B cell (primary cell): ENCODE data around the gene SRC. TPM values are rescaled to one million over a fixed set of nuclear protein-coding genes. Genes with fewer than 3 reads are reported as not detected.

ENCODE experiments used
- ATAC-seq: fragments of 200-7000 bp; cut with Tn5 transposase; one replicate; pipeline ENCODE4 v1.10.0; 2021; ENCODE audit warnings: low read depth, mild to moderate bottlenecking, moderate number of reproducible peaks, moderate library complexity
- CTCF ChIA-PET: fragments of 350-600 bp; sonication (Branson Sonifier 250); formaldehyde crosslinking; loops from one replicate; lab custom pipeline; 2021; ENCODE audit warnings: antibody characterized with exemption, inconsistent platforms; lab: Charles Lee
- POLR2A ChIA-PET: fragments of 350-600 bp; sonication (Branson Sonifier 250); formaldehyde crosslinking; loops from one replicate; lab custom pipeline; 2021; ENCODE audit warnings: antibody characterized with exemption; lab: Charles Lee
- DNase-seq: peaks from one replicate; pipeline ENCODE4 v3.0.0; 2013
- H2AFZ ChIP-seq: 2 replicates; pipeline ENCODE4 v1.6.1; 2012; ENCODE audit warnings: mild to moderate bottlenecking, low read depth, low read length; ENCODE audit not compliant: insufficient read depth, poor library complexity, severe bottlenecking
- H3K27ac ChIP-seq, 2 donors: 1 replicate in 1 of 2; 2 replicates in 1 of 2; pipeline ENCODE4 v1.5.1; 2012 to 2013; ENCODE audit warnings: low read length in 2 of 2, mild to moderate bottlenecking in 2 of 2, moderate library complexity in 1 of 2
- H3K27me3 ChIP-seq, 4 experiments: fragments of 200-600 bp in 1 of 4; sonication (generic) in 1 of 4; replicated peaks in 1 of 4; 1 replicate in 2 of 4; 2 replicates in 2 of 4; pipeline versions ENCODE4 v1.6.1 to v1.7.0; 2013 to 2016; ENCODE audit warnings: low read length in 3 of 4, mild to moderate bottlenecking in 2 of 4, mixed read lengths in 1 of 4, moderate library complexity in 1 of 4; ENCODE audit not compliant: insufficient read depth in 4 of 4, control insufficient read depth in 3 of 4; ENCODE audit errors: control extremely low read depth in 1 of 4
- H3K36me3 ChIP-seq, 2 experiments: replicated peaks in 1 of 2; 1 replicate in 1 of 2; 2 replicates in 1 of 2; pipeline versions ENCODE4 v1.6.1 to v1.7.1; 2013; ENCODE audit warnings: low read length in 1 of 2; ENCODE audit not compliant: insufficient read depth in 2 of 2, control insufficient read depth in 1 of 2; ENCODE audit errors: control extremely low read depth in 1 of 2, extremely low read depth in 1 of 2
- H3K4me1 ChIP-seq, 2 donors: fragments of 200-600 bp in 1 of 2; sonication (generic) in 1 of 2; 1 replicate in 1 of 2; 2 replicates in 1 of 2; pipeline versions ENCODE4 v1.5.1 to v1.6.1; 2013 to 2017; ENCODE audit warnings: low read length in 2 of 2; ENCODE audit not compliant: control insufficient read depth in 2 of 2, insufficient read depth in 2 of 2
- H3K4me2 ChIP-seq: replicated peaks from 2 replicates; pipeline ENCODE3; 2012; ENCODE audit warnings: mild to moderate bottlenecking, low read depth, low read length; ENCODE audit not compliant: poor library complexity, severe bottlenecking
- H3K4me3 ChIP-seq, 5 experiments: fragments of 200-600 bp in 1 of 5; sonication (generic) in 1 of 5; 1 replicate in 3 of 5; 2 replicates in 2 of 5; pipeline versions ENCODE4 v1.5.1 to v1.7.0; 2011 to 2016; ENCODE audit warnings: low read length in 4 of 5, mild to moderate bottlenecking in 4 of 5, low read depth in 2 of 5, control low read depth in 1 of 5, moderate library complexity in 1 of 5; ENCODE audit not compliant: insufficient read depth in 1 of 5; ENCODE audit errors: control extremely low read depth in 1 of 5, extremely low read depth in 1 of 5
- H3K79me2 ChIP-seq: fragments of 200-600 bp; sonication (generic); one replicate; pipeline ENCODE4 v1.6.0; 2016; ENCODE audit warnings: low read length; ENCODE audit not compliant: control insufficient read depth, insufficient read depth
- H3K9ac ChIP-seq: fragments of 200-600 bp; sonication (generic); 2 replicates; pipeline ENCODE4 v1.6.1; 2017; ENCODE audit warnings: mild to moderate bottlenecking, low read length, moderate library complexity
- H3K9me3 ChIP-seq, 3 donors: one replicate each; pipeline versions ENCODE4 v1.6.1 to v1.7.1; 2013; ENCODE audit warnings: low read length in 2 of 3; ENCODE audit not compliant: control insufficient read depth in 2 of 3, insufficient read depth in 1 of 3; ENCODE audit errors: control extremely low read depth in 1 of 3
- H4K20me1 ChIP-seq: 2 replicates; pipeline ENCODE4 v1.6.0; 2012; ENCODE audit warnings: mild to moderate bottlenecking, low read length; ENCODE audit not compliant: insufficient read depth, control insufficient read depth, poor library complexity, severe bottlenecking
- H3K27ac Mint-ChIP-seq: one replicate; pipeline ENCODE4 v1.8.0; 2021; ENCODE audit warnings: mixed read lengths
- H3K27me3 Mint-ChIP-seq: one replicate; pipeline ENCODE4 v1.8.0; 2021; ENCODE audit warnings: mixed read lengths
- H3K4me1 Mint-ChIP-seq: one replicate; pipeline ENCODE4 v1.8.0; 2021; ENCODE audit warnings: mixed read lengths
- H3K4me3 Mint-ChIP-seq: one replicate; pipeline ENCODE4 v1.8.0; 2021; ENCODE audit warnings: mixed read lengths
- H3K9me3 Mint-ChIP-seq: one replicate; pipeline ENCODE4 v1.8.0; 2022; ENCODE audit warnings: mixed read lengths; ENCODE audit not compliant: insufficient read depth
- CTCF ChIP-seq: fragments of 200-600 bp; IDR thresholded peaks from one replicate; pipeline ENCODE4 v1.8.0; 2022; ENCODE audit warnings: antibody characterized with exemption, mild to moderate bottlenecking
- EZH2 ChIP-seq: IDR thresholded peaks from 2 replicates; pipeline ENCODE4 v1.6.1; 2012; ENCODE audit warnings: borderline replicate concordance, low read depth, mild to moderate bottlenecking, moderate library complexity, low read length; ENCODE audit not compliant: insufficient read depth, poor library complexity, severe bottlenecking
- WGBS: methylation state at CpG from one replicate; pipeline ENCODE4 v1.1.5; 2013; ENCODE audit warnings: missing lambda C conversion rate; ENCODE audit not compliant: insufficient coverage; 5-methylcytosine and 5-hydroxymethylcytosine counted together
- intact Hi-C: fragments of 100-400 bp; cut with micrococcal nuclease; formaldehyde crosslinking; loops from one replicate; pipeline ENCODE4 v1.10.0; 2022
- polyA plus RNA-seq: library from polyadenylated mRNA; depleted of rRNA; stranded (reverse); fragments of >200 nt; gene quantifications from 2 replicates; pipeline ENCODE4 v1.2.3, GENCODE V29; 2012
- total RNA-seq, 2 donors: library from RNA; stranded (reverse); fragments of 120-200 nt in 1 of 2; gene quantifications; 1 replicate in 1 of 2; 2 replicates in 1 of 2; pipeline versions ENCODE4 v1.2.3 to v1.2.4, GENCODE V29; 2013 to 2022

SRC gene
- total and polyA plus RNA-seq, 2 donors (not counting 1 experiment from before 2014, with no cell fraction given), result 6.5 to 16.8 TPM

GRCh38 chr20:37439223-37439933 is 93.4 kb downstream of the SRC start:
- no peak overlapping the region for H3K4me3 ChIP-seq
- H3K27me3 ChIP-seq, result peaks cover 0 to 12% (median 3%) of the 10 kb centered on the region in 4 experiments
- DNase-seq (no peak), ATAC-seq (no peak)
- H3K9ac ChIP-seq, result no peak overlapping the region
- no peak overlapping the region for H3K27ac Mint-ChIP-seq
- intact Hi-C loops, result no loop called here
- H3K27me3 Mint-ChIP-seq, result peaks cover 25% of the 10 kb centered on the region
- ChIA-PET CTCF (no interaction called here), POLR2A (no interaction called here)
- no peaks in the 10 kb centered on the region for H3K36me3 ChIP-seq
- no peak overlapping the region for H2AFZ ChIP-seq
- H3K4me1 ChIP-seq, result no peaks in the 10 kb centered on the region
- H3K4me2 ChIP-seq, result no peak overlapping the region
- H3K4me1 Mint-ChIP-seq, result no peaks in the 10 kb centered on the region
- WGBS, result 86% methylated on average over 21 of the region's 23 CpGs
- H3K79me2 ChIP-seq, result no peaks in the 10 kb centered on the region
- no peak overlapping the region for H3K4me3 Mint-ChIP-seq
- TF ChIP-seq EZH2 (no peak), CTCF (no peak)
- no peaks in the 10 kb centered on the region for H3K9me3 Mint-ChIP-seq
- H3K9me3 ChIP-seq, result no peaks in the 10 kb centered on the region
- H4K20me1 ChIP-seq, result no peaks in the 10 kb centered on the region
- no peak overlapping the region for H3K27ac ChIP-seq

GRCh38 chr20:37441023-37441422 is 95.1 kb downstream of the SRC start:
- Histone ChIP-seq H3K27ac (no peak overlapping the region), H3K36me3 (no peaks in the 10 kb centered on the region), H3K4me3 (no peak overlapping the region), H3K4me2 (no peak overlapping the region), H3K79me2 (no peaks in the 10 kb centered on the region), H4K20me1 (no peaks in the 10 kb centered on the region), H3K9ac (no peak overlapping the region), H3K27me3 (peaks cover 0 to 8% (median 1%) of the 10 kb centered on the region in 4 experiments), H2AFZ (no peak overlapping the region), H3K4me1 (no peaks in the 10 kb centered on the region), H3K9me3 (no peaks in the 10 kb centered on the region)
- no peak overlapping the region for H3K4me3 Mint-ChIP-seq
- H3K4me1 Mint-ChIP-seq, result no peaks in the 10 kb centered on the region
- TF ChIP-seq EZH2, result no peak
- TF ChIP-seq CTCF, result no peak
- H3K9me3 Mint-ChIP-seq, result no peaks in the 10 kb centered on the region
- no peak for ATAC-seq
- DNase-seq, result no peak
- WGBS, result no CpG with 5 or more reads among the region's 4 CpGs
- intact Hi-C loops, result no loop called here
- ChIA-PET CTCF (no interaction called here), POLR2A (no interaction called here)
- no peak overlapping the region for H3K27ac Mint-ChIP-seq
- H3K27me3 Mint-ChIP-seq, result peaks cover 25% of the 10 kb centered on the region
